Activated CD8-positive, alpha-beta memory T cell treated with anti-CD3 and anti-CD28 coated beads, Interleukin-2, amount 50 U/mL, for 24 hours (primary cell): ENCODE results near the gene NDUFB8.

ENCODE experiments used
- DNase-seq: peaks from one replicate; pipeline ENCODE4 v3.0.0-alpha.2; 2020; ENCODE audit errors: extremely low read depth

Gene NDUFB8

DNA sequence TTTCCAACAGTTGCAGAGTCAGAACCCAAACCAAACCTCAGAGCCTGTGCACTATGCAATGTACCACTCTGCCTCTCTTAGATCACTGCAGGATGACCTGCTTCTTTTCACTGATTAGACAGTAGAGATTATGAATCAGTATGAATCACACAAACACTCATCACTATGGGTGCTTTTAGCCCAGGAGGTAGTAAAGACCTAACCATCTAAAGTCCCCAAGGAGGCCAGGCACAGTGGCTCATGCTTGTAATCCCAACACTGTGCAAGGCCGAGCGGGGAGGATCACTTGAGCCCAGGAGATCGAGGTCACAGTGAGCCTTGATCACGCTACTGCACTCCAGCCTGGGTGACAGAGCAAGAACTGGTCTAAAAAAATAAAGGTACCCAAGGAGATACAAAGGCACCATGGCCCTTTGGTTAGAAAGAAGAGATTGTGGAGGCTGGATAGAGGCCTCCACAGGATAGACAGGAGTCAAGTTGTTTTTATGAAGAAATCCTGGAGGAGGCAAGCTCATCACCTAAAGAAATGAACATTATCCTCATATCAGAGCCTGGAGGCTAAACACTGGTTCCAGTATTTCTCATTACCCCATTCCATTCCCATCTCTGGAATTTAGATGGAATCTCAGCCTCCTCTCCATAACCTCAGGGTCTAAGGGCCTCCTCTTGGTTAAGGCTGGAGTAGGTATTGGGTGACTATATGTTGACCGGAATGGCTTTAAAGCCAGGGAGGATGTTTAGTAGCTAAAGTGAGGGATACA lies 22.9 kb downstream of the NDUFB8 start:
- no peak for DNase-seq

DNA sequence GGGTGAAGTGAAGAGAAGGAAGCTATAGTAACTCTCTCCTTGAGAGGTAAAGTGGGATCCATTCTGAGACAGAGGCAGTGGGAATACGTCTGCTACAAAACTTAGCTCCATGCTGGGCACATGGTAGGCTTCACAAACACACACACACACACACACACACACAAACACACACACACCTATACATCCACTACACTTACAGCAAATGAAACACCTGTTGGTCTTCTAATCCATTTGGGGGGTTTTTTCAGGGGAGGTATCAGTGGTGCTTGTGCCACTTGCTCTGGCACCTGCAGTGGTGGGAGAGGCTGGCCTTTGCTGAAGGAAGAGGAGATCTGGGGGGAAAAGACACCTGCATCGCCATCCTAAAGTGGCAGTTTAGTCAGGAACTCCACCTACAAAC lies 24.5 kb downstream of the NDUFB8 start:
- no peak for DNase-seq

DNA sequence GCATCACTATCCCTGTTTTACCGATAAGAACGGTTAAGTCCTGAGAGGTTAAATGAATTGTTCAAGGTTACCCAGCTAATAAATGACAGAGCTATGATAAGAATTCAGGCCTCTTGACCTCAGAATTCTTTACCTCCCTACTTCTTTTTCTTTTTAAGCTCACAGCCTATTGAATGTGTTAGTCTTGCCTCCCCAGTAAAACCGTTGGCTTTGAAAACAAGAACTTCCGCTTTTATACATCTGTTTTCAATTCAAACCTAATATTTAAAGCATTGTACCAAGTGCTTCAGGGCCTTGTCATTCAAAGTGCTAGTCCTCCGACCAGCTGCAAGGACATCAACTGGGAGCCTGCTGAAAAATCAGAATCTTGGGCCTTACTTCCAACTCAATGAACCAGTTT lies 25.6 kb downstream of the NDUFB8 start:
- no peak for DNase-seq

DNA sequence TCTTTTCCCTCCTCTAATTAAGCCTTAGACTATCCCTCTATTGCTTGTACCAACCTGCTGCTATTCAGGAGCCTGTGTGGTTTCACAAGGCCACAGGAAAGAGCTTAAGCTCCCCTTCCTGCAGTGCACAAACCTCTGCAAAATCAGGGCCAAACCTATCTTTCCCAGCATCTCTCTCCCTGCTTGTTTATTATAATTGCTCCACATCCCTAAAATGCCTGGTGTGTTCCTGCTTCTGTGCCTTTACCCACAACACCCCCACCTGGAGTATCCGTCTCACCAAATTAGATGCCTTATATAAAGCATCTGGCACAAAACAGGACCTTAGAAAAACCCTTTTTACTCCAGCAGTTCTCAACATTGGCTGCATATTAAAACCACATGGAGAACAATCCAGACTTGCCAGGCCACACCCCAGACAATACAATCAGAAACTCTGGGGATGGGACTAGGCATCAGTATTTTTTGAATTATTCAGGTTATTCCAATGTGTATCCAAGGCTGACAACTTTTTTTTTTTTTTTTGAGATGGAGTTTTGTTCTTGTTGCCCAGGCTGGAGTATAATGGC lies 26.7 kb downstream of the NDUFB8 start:
- DNase-seq = no peak

DNA sequence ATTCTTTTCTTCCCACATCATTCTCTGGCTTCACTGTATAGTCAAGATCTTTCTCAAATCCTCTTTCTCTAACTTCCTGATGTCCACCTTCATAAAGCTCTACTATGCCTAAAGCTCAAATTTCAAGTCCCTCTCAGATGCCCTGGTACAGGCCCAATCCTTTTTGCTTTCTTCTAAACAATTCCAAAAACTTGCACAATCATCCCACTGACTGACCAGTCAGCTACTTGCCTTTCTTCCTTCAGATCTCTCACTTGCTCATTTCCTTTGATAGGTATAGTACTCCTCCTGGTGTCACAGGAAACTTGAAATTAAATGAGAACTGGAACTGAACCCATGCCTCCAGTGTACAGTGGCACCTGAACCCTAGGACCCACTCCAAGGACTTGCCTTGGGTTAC lies 28.2 kb downstream of the NDUFB8 start:
- no peak for DNase-seq

DNA sequence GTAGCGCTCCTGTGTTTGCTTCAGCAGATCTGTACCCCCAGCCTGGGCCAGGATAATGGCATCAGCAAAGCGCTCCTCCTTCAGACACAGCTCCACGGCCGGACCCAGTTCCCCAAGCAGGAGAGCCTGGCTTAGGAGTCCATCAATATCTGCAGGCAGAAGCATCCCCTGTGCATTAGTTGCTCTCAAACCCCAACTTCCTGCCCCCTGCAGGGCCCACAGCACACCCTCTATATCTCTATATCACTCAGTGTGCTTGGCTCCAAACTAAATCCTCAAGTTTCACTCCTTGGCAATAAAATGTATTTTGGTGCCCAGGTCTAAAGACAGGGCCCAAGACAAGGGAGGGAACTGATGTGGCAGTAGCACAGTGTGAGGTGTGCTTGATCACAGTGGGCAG lies 31.6 kb downstream of the NDUFB8 start:
- no peak for DNase-seq

DNA sequence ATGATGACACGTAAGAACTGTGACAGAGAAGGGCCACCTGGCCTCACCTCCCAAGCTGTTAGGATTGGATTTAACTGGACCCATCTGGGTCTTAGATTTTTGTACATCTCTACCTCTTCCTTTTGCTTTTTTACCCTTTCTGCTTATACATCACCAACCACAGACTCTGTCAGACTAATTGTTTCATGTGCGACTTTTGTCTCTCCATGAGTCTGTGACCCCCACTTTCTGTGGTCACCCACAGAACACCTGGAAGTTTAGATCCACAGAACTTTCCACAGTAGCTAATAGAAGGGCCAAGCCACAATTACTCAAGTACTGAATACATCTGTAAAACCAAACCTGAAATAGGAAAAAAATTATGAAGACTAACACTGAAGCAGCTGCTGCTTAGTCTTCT lies 33.1 kb downstream of the NDUFB8 start:
- no peak for DNase-seq

DNA sequence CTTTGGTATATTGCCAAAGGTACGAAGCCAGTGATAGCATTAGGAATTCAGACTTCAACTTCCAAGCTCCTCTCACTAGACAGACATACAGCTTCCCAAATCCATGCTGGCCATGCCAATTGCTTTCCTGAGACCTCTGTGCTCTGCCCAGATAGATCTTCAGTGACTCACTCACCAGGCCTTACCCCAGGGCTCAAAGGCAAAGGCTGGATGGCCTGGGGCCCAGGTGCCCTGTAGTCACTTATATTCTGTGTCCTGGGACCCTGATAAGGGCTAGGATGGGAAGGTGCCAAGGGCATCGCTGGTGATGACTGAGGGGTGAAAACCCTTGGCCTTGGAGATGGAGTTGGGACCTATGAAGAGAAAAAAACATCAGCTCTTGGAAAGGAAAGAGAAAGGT lies 39.1 kb downstream of the NDUFB8 start:
- DNase-seq = no peak

DNA sequence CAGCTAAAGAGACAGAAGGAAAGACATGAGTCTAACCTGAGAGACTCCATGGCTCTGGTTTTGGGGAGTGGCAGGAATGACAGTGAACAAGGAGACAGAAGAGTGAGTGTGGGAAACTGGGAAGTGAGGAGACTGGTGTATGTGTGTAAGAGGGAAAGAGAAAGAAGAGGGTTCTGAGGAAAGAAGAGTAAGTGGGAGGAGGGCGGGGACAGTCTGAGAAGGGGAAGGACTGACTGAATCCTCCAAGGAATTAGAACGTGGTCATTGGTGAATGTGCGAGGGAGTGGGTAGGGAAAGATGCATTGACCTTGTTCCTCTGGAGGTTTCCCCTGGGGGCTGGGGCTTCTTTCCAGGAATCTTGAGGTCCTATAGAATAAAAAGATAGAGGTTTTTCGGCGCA lies 40.3 kb downstream of the NDUFB8 start:
- DNase-seq = no peak

DNA sequence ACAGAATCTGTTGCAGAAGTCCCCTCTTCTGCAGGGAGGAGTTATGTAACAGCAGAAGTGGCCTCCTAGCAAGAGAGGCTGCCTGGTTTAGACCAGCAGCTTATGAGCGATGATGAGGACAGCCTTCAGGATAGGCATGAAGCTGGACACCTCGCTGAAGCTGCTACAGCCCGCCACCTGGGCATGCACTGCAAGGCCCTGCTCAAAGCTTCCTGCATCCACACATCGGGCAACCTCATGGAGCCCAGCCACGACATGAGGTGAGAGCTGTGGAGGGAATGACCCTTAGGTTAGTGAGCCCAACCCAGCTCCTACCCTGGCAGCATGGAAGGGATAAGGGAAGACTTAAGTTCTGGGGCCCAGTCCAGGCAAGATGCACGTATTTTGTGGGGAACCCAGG lies 42.1 kb downstream of the NDUFB8 start:
- DNase-seq = no peak

DNA sequence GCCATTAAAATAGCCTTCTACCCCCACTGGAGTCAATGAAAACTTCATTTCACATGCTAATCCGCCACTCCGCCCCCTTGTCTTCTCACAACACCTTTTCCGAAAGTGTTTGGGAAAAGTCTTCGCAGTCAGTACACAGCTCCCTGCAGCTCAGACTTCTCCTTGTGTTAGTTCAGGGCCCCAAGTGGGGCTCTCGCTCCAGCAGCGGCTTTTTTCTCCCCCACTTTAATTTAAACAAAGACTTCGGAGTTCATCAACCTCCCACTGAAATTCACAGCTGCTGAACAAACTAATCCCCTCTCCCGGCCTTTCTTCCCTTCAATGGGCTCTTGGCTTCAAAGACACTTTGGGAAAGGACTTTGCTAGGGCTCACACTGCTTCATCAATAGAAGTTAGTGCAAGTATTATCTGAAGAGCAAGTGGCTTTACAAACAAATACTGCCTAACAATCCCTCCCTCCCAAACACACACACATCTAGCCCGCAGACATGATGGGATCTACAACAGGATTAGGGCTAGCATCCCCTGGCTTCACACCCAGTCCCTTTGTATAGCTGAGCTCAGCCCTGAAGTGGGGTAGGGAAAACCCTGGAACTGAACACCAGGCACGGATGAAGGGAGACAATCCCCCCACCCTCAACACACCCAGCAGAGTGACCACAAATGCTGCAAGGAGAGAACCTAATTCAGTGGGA lies 43.7 kb downstream of the NDUFB8 start:
- no peak for DNase-seq

DNA sequence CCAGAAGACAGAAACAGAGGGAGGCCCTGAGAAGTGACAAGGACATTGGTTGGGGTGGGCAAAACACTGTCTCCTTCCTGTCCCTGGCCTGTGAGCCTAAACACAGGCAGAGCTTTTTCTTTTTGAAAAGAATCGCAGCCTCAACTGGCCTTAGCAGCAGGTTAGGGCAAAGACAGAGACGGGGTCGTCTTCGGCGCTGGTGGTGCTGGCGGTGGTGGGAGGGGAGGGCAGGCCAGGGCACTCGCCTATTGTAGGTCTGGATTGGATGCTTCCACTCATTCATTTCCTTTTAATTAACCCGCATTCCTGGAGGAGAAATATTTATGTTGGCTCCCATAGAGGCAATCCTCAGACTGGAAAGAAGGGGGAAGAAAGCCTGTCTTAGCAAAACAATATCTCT lies 44.3 kb downstream of the NDUFB8 start:
- DNase-seq = no peak

DNA sequence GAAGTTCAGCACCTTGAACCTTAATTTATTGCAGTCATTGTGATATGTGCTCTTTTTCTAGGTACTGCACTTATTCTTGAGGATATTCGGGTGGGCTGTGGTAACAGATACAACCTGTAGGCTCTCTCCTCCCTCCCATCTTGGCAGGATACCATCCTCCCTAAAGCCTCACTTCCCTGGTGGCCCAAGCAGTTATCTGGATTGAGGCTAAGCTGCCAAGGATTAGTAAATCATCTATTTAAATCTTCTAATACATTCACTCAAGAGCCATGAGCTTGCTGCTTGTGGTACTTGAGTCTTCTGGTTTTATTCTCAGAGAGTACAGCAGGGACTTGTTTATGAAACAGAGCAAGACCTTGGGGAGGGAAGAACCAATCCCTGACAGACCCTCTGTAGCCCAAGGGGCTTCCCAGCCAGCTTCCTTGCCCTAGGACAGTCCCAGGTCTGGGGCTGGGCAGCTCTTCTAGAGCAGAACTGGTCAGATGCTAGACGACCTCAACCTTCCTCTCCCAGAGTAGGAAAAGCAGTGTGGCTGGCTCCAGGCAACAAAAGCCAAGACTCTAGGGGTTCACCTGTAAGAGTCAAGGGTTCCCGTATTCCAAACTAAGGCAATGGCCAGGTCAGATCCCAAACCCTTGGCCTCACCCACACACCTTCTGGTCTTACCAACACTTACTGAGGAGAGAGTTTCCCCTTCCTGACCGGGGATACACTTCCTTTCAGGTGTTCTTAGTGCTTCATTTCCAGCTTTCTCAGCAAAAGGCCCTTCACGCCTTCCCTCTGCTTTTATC lies 45.6 kb downstream of the NDUFB8 start:
- no peak for DNase-seq

DNA sequence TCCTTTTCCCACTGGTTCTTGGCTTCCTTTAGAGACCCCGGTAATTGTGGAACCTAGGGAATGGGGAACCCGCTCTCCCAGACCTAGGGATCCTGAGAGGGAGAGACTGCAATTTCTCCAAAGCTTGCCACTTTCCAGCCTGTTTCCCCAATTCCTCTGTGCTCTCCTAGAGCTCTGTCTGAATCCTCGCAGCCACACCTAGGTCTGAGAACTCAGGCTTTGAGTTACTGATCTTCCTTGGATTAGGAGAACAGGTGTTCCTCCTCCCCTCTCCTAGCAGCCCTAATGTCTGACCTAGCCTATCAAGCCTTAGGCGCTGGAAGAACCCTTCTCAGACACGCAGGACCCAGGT lies 46.9 kb downstream of the NDUFB8 start:
- no peak for DNase-seq

DNA sequence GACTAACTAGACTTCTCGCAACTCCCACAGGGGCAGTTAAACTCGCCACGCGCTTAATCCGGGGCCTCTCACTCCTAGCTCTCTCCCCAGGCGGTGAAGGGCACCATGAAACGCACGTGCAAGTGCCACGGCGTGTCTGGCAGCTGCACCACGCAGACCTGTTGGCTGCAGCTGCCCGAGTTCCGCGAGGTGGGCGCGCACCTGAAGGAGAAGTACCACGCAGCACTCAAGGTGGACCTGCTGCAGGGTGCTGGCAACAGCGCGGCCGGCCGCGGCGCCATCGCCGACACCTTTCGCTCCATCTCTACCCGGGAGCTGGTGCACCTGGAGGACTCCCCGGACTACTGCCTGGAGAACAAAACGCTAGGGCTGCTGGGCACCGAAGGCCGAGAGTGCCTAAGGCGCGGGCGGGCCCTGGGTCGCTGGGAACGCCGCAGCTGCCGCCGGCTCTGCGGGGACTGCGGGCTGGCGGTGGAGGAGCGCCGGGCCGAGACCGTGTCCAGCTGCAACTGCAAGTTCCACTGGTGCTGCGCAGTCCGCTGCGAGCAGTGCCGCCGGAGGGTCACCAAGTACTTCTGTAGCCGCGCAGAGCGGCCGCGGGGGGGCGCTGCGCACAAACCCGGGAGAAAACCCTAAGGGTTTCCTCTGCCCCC lies 47.4 kb downstream of the NDUFB8 start:
- no peak for DNase-seq

DNA sequence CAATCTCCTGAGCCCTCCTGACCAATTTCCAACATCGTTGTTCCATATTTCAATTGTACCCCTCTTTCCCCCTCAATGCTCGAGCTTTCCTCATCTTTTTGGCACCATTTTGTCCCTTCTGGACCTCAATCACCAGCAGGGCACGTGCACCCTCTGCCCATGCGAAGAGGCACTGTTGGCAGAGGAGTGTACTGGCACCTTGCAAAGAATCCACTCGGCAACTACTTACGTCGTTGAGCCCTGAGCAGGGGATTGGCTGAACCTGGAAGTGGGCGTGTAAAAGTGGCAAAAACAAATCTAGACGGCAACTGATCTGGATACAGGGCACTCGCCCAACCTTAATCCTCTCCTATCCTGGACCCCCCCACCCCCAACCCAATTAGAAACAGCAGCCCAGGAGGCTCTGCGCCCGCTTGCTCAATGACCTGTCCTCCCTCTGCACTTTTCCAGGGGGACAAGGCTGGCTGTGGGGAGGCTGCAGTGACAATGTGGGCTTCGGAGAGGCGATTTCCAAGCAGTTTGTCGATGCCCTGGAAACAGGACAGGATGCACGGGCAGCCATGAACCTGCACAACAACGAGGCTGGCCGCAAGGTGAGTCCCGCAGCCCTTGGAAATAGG lies 48.1 kb downstream of the NDUFB8 start:
- DNase-seq = peak; percentile 76

DNA sequence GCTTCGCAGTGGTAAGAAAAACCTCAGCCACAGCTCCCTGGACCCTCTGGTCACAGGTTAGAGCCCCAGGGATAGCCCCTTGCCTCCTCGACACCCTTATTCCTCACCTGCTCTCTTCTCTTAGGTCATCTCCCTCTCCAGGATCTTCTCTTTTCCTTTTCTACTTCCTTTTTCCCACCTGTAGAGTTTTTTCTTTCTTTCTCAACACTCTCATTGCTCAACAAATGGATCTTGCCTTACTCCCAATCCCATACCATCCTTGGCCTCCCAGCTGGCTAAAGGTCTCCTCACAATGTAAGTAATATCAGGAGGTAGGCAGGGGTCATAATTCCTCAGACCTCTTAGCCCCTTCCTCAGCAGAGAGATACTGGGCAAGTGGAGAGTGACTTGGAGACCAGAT lies 49.7 kb downstream of the NDUFB8 start:
- no peak for DNase-seq

DNA sequence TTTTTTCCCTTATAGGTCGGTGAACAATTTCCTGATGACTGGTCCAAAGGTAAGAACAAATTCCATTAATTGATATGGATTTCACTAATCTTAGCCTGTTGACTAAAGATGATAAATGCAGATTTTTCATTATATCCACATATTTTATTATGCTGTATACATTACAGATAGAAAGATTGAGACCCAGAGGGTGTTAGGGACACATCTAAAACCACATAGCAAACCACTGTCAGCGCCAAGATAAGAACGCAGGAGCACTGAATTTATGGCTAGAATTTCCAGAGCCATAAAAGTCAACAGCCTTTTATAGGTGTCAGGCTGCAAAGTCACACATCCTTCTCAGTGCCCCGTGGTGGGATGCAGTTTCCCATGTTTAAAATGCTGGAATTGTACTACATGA lies 50.6 kb downstream of the NDUFB8 start:
- no peak for DNase-seq

DNA sequence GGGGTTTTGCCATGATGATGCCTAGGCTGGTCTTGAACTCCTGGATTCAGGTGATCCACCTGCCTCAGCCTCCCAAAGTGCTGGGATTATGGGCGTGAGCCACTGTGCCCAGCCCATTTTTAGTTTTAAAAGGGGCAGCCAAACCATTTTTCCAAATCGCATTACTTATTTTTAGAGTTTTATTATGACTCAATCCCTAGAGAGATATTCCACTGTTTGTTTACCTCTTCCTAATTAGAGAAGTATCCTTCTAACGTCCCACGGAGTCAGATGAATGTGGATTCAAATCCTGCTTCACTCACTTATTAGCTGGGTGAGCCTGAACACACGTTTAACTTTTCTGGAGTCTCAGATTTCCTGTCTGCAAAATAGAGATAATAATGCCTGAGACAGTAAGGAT lies 51.7 kb downstream of the NDUFB8 start:
- no peak for DNase-seq
